A549 (cell line): ENCODE results near the gene DLG2. TPM values are rescaled to one million over a fixed set of nuclear protein-coding genes. Genes with fewer than 3 reads are reported as not detected.

ENCODE experiments used
- ATAC-seq, 2 experiments: fragments of 200-7000 bp in 1 of 2; fragments of >200 bp in 1 of 2; cut with Nextera tagmentation in 1 of 2; cut with Tn5 transposase in 1 of 2; 3 replicates each; pipeline versions ENCODE4 v1.8.0 to v1.9.1; 2018 to 2020; ENCODE audit warnings: mild to moderate bottlenecking in 1 of 2, moderate library complexity in 1 of 2
- CTCF ChIA-PET: fragments of 300-600 bp; sonication (Branson Sonifier 250); formaldehyde crosslinking; extraction: SDS; loops from one replicate; lab custom pipeline; 2021; ENCODE audit warnings: antibody characterized with exemption, inconsistent platforms; lab: Yijun Ruan, JAX
- POLR2A ChIA-PET: fragments of 350-600 bp; formaldehyde crosslinking; extraction: SDS; loops from one replicate; lab custom pipeline; 2021; ENCODE audit warnings: antibody characterized with exemption, inconsistent platforms; lab: Yijun Ruan, JAX
- DNase-seq, 2 experiments: peaks; one replicate each; pipeline versions ENCODE4 v3.0.0 to v3.0.0-alpha.2; 2011 to 2016; ENCODE audit warnings: low read depth in 1 of 2, low spot score in 1 of 2
- FAIRE-seq: peaks from 2 replicates; lab custom pipeline; 2011; peaks lifted over from hg19 to GRCh38; lab: Jason Lieb, UNC
- H3K27ac ChIP-seq, 2 experiments: fragments of >200 bp; sonication (Bioruptor Twin); formaldehyde crosslinking; 3 replicates each; pipeline ENCODE4 v1.5.1; 2016 to 2017
- H3K4me1 ChIP-seq: fragments of >200 bp; sonication (Bioruptor Twin); formaldehyde crosslinking; 3 replicates; pipeline ENCODE4 v1.6.1; 2016
- H3K4me2 ChIP-seq: fragments of >200 bp; sonication (Bioruptor Twin); formaldehyde crosslinking; 3 replicates; pipeline ENCODE4 v1.6.1; 2016
- H3K4me3 ChIP-seq: fragments of >200 bp; sonication (Bioruptor Twin); formaldehyde crosslinking; 3 replicates; pipeline ENCODE4 v1.5.1; 2016
- H3K9me3 ChIP-seq: fragments of >200 bp; sonication (Bioruptor Twin); formaldehyde crosslinking; 3 replicates; pipeline ENCODE4 v1.6.1; 2016
- CBX8 ChIP-seq: fragments of 200-600 bp; sonication (generic); IDR thresholded peaks from 2 replicates; pipeline ENCODE4 v1.6.1; 2016
- CEBPB ChIP-seq, 2 experiments: fragments of >200 bp in 1 of 2; sonication (Bioruptor Twin) in 1 of 2; formaldehyde crosslinking in 1 of 2; IDR thresholded peaks; 2 replicates each; pipeline ENCODE4 v1.6.1; 2012 to 2016
- CHD2 ChIP-seq: fragments of 150-350 bp; IDR thresholded peaks from 2 replicates; pipeline ENCODE4 v1.6.1; 2014; ENCODE audit warnings: low read length; ENCODE audit not compliant: partially characterized antibody
- CHD4 ChIP-seq: fragments of 200-600 bp; sonication (generic); IDR thresholded peaks from 2 replicates; pipeline ENCODE4 v1.6.1; 2016; ENCODE audit warnings: antibody characterized with exemption, mild to moderate bottlenecking, borderline replicate concordance
- EHF ChIP-seq: fragments of 250-450 bp; sonication (Bioruptor Pico); IDR thresholded peaks from 2 replicates; pipeline ENCODE4 v1.5.0; 2020; ENCODE audit warnings: mild to moderate bottlenecking
- EHMT2 ChIP-seq: fragments of 200-600 bp; sonication (generic); IDR thresholded peaks from 2 replicates; pipeline ENCODE4 v1.6.1; 2016; ENCODE audit warnings: antibody characterized with exemption, low read depth, mild to moderate bottlenecking, moderate library complexity
- ESRRA ChIP-seq: fragments of 150-350 bp; IDR thresholded peaks from 2 replicates; pipeline ENCODE4 v1.6.1; 2014; ENCODE audit warnings: mild to moderate bottlenecking, low read length, borderline replicate concordance
- FOSB ChIP-seq: fragments of 250-450 bp; sonication (Bioruptor Pico); IDR thresholded peaks from 2 replicates; pipeline ENCODE4 v1.5.0; 2020; ENCODE audit warnings: mild to moderate bottlenecking, moderate library complexity
- FOSL2 ChIP-seq, 2 experiments: fragments of 450-650 bp in 1 of 2; fragments of >200 bp in 1 of 2; sonication (Bioruptor Twin) in 1 of 2; formaldehyde crosslinking; IDR thresholded peaks; 2 replicates each; pipeline versions ENCODE4 v1.5.0 to v1.6.1; 2016 to 2020; ENCODE audit warnings: mild to moderate bottlenecking in 1 of 2, moderate library complexity in 1 of 2
- GATA3 ChIP-seq: IDR thresholded peaks from 2 replicates; pipeline ENCODE4 v1.6.1; 2012; ENCODE audit warnings: borderline replicate concordance
- HDAC2 ChIP-seq: fragments of 200-600 bp; sonication (generic); IDR thresholded peaks from 2 replicates; pipeline ENCODE4 v1.6.1; 2016
- HEYL ChIP-seq: fragments of 250-450 bp; sonication (Bioruptor Pico); IDR thresholded peaks from 2 replicates; pipeline ENCODE4 v1.8.0; 2021; ENCODE audit warnings: mild to moderate bottlenecking, moderate library complexity
- HMGXB4 ChIP-seq: fragments of 250-450 bp; sonication (Bioruptor Pico); IDR thresholded peaks from 2 replicates; pipeline ENCODE4 v1.5.0; 2021; ENCODE audit warnings: mild to moderate bottlenecking, moderate library complexity, borderline replicate concordance
- HOXB13 ChIP-seq: fragments of 250-450 bp; sonication (Bioruptor Pico); IDR thresholded peaks from 2 replicates; pipeline ENCODE4 v1.5.0; 2020; ENCODE audit warnings: low read depth, mild to moderate bottlenecking, moderate library complexity
- KDM1A ChIP-seq: fragments of 200-600 bp; sonication (generic); IDR thresholded peaks from 2 replicates; pipeline ENCODE4 v1.6.1; 2016; ENCODE audit warnings: low read depth, mild to moderate bottlenecking
- MAZ ChIP-seq: fragments of 150-350 bp; IDR thresholded peaks from 2 replicates; pipeline ENCODE4 v1.6.1; 2014; ENCODE audit warnings: antibody characterized with exemption, low read depth, low read length, borderline replicate concordance
- NPAS2 ChIP-seq: fragments of 250-450 bp; sonication (Bioruptor Pico); IDR thresholded peaks from 2 replicates; pipeline ENCODE4 v1.8.0; 2022; ENCODE audit warnings: mild to moderate bottlenecking, moderate library complexity, borderline replicate concordance
- POLR2AphosphoS2 ChIP-seq: conservative IDR thresholded peaks from 2 replicates; pipeline ENCODE4 v1.6.1; 2012; ENCODE audit warnings: low read length, improper control_type of control experiment, inconsistent platforms
- RARB ChIP-seq: fragments of 250-450 bp; sonication (Bioruptor Pico); IDR thresholded peaks from 2 replicates; pipeline ENCODE4 v1.8.0; 2021; ENCODE audit warnings: mild to moderate bottlenecking, moderate library complexity
- RCOR1 ChIP-seq: fragments of 150-350 bp; IDR thresholded peaks from 2 replicates; pipeline ENCODE4 v1.6.1; 2014; ENCODE audit warnings: antibody characterized with exemption, low read length, low read depth
- RNF2 ChIP-seq: fragments of 200-600 bp; sonication (generic); IDR thresholded peaks from 2 replicates; pipeline ENCODE4 v1.6.1; 2016; ENCODE audit warnings: low read depth, mild to moderate bottlenecking, antibody characterized with exemption, moderate library complexity, borderline replicate concordance
- WGBS: methylation state at CpG from one replicate; pipeline ENCODE4 v1.1.6; 2017; ENCODE audit errors: missing lambda C conversion rate; 5-methylcytosine and 5-hydroxymethylcytosine counted together
- polyA plus RNA-seq, 4 experiments: library from polyadenylated mRNA; depleted of rRNA in 3 of 4; stranded (reverse); fragments of >200 nt; fragmentation: RNase III in 1 of 4; extraction: RNeasy Plus Mini Kit Qiagen cat#74134 plus additional on column Dnase treatment in 1 of 4; gene quantifications; 2 replicates in 3 of 4; 3 replicates in 1 of 4; pipeline ENCODE4 v1.2.3, GENCODE V29; 2011 to 2017
- TF ChIP-seq, protein P1 (sequence below): fragments of 250-450 bp; sonication (Bioruptor Pico); IDR thresholded peaks from 2 replicates; pipeline ENCODE4 v1.5.0; 2020; ENCODE audit warnings: low read depth, mild to moderate bottlenecking, moderate library complexity
- TF ChIP-seq, protein P2 (sequence below): fragments of >200 bp; sonication (Bioruptor Twin); formaldehyde crosslinking; IDR thresholded peaks from 3 replicates; pipeline ENCODE4 v1.5.1; 2016
- TF ChIP-seq, protein P3 (sequence below): IDR thresholded peaks from 2 replicates; pipeline ENCODE4 v1.6.1; 2012
- TF ChIP-seq, protein P4 (sequence below): fragments of 200-600 bp; sonication (generic); IDR thresholded peaks from 2 replicates; pipeline ENCODE4 v1.6.1; 2016; ENCODE audit warnings: antibody characterized with exemption, mild to moderate bottlenecking, moderate library complexity
- TF ChIP-seq, protein P5 (sequence below): IDR thresholded peaks from 2 replicates; pipeline ENCODE4 v1.6.1; 2012; ENCODE audit warnings: low read depth, borderline replicate concordance

DLG2 gene
- polyA plus RNA-seq, 2 of the 4 experiments (the other 2 are of a cell fraction): 0.26 to 0.79 TPM

DNA sequence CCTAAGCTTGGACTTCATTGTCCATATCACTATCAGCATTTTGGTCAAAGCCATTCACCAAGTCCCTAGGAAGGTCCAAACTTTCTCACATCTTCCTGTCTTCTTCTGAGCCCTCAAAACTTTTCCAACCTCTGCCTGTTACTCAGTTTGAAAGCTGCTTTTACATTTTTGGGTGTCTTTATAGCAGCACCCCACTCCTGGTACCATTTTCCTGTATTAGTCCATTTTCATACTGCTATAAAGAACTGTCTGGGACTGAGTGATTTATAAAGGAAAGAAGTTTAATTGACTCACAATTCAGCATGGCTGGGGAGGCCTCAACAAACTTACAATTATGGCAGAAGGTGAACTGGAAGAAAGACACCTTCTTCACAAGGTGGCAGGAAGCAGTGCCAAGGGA, 1624.0 kb downstream of the DLG2 start (continued):
- TF ChIP-seq, protein P1, sequence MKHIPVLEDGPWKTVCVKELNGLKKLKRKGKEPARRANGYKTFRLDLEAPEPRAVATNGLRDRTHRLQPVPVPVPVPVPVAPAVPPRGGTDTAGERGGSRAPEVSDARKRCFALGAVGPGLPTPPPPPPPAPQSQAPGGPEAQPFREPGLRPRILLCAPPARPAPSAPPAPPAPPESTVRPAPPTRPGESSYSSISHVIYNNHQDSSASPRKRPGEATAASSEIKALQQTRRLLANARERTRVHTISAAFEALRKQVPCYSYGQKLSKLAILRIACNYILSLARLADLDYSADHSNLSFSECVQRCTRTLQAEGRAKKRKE: no peak
- no peak for TF ChIP-seq RARB (CRISPR knock-in tag)

DNA sequence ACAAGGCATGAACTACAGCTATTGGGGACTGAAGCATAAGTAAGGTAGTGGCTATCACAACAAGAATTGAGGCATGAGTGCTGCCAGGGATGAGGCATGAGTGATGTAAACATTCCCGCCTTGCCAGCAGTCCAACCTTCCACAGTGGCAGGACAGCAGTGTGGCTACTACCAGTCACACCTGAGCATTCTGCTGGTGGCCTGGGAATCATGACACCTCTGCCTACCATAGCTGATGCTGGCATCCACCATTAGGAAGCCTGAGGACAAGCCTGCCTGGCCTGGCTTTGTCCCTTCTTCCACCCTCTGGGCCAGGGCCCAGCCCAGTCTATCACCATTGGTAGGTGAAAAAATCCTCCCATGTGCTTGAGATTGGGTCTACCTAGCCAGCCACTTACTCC, 1628.2 kb downstream of the DLG2 start:
- ATAC-seq (no peak), FAIRE-seq (no peak), DNase-seq (no peak)
- no peak for TF ChIP-seq POLR2AphosphoS2
- no peak for TF ChIP-seq HEYL (CRISPR knock-in tag)
- TF ChIP-seq HDAC2: no peak
- TF ChIP-seq GATA3: no peak
- TF ChIP-seq EHF: no peak
- TF ChIP-seq, protein P2, sequence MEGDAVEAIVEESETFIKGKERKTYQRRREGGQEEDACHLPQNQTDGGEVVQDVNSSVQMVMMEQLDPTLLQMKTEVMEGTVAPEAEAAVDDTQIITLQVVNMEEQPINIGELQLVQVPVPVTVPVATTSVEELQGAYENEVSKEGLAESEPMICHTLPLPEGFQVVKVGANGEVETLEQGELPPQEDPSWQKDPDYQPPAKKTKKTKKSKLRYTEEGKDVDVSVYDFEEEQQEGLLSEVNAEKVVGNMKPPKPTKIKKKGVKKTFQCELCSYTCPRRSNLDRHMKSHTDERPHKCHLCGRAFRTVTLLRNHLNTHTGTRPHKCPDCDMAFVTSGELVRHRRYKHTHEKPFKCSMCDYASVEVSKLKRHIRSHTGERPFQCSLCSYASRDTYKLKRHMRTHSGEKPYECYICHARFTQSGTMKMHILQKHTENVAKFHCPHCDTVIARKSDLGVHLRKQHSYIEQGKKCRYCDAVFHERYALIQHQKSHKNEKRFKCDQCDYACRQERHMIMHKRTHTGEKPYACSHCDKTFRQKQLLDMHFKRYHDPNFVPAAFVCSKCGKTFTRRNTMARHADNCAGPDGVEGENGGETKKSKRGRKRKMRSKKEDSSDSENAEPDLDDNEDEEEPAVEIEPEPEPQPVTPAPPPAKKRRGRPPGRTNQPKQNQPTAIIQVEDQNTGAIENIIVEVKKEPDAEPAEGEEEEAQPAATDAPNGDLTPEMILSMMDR: no peak
- no peak for TF ChIP-seq CBX8
- no peak for TF ChIP-seq FOSB
- no peak for TF ChIP-seq FOSL2 (IDR thresholded peaks at IDR 0.05)
- no peak for TF ChIP-seq FOSL2 (CRISPR knock-in tag; IDR thresholded peaks at IDR 0.05)
- TF ChIP-seq, protein P3, sequence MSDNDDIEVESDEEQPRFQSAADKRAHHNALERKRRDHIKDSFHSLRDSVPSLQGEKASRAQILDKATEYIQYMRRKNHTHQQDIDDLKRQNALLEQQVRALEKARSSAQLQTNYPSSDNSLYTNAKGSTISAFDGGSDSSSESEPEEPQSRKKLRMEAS: no peak
- no peak for TF ChIP-seq RCOR1
- TF ChIP-seq, protein P4, sequence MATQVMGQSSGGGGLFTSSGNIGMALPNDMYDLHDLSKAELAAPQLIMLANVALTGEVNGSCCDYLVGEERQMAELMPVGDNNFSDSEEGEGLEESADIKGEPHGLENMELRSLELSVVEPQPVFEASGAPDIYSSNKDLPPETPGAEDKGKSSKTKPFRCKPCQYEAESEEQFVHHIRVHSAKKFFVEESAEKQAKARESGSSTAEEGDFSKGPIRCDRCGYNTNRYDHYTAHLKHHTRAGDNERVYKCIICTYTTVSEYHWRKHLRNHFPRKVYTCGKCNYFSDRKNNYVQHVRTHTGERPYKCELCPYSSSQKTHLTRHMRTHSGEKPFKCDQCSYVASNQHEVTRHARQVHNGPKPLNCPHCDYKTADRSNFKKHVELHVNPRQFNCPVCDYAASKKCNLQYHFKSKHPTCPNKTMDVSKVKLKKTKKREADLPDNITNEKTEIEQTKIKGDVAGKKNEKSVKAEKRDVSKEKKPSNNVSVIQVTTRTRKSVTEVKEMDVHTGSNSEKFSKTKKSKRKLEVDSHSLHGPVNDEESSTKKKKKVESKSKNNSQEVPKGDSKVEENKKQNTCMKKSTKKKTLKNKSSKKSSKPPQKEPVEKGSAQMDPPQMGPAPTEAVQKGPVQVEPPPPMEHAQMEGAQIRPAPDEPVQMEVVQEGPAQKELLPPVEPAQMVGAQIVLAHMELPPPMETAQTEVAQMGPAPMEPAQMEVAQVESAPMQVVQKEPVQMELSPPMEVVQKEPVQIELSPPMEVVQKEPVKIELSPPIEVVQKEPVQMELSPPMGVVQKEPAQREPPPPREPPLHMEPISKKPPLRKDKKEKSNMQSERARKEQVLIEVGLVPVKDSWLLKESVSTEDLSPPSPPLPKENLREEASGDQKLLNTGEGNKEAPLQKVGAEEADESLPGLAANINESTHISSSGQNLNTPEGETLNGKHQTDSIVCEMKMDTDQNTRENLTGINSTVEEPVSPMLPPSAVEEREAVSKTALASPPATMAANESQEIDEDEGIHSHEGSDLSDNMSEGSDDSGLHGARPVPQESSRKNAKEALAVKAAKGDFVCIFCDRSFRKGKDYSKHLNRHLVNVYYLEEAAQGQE: no peak
- TF ChIP-seq MAZ: no peak
- no peak for TF ChIP-seq NPAS2 (CRISPR knock-in tag)
- no peak for TF ChIP-seq CHD4
- TF ChIP-seq CHD2: no peak
- TF ChIP-seq ESRRA: no peak
- H3K4me1 ChIP-seq: no peaks in the 10 kb centered on the region
- no peak overlapping the region for H3K27ac ChIP-seq
- 0% methylated on average over 1 of the region's 1 CpG for WGBS
- peaks cover 3% of the 10 kb centered on the region; the same call in 1 of the 3 replicates for H3K9me3 ChIP-seq
- ChIA-PET POLR2A (no interaction called here), CTCF (no interaction called here)
- H3K4me3 ChIP-seq: no peak overlapping the region
- H3K4me2 ChIP-seq: no peak overlapping the region

DNA sequence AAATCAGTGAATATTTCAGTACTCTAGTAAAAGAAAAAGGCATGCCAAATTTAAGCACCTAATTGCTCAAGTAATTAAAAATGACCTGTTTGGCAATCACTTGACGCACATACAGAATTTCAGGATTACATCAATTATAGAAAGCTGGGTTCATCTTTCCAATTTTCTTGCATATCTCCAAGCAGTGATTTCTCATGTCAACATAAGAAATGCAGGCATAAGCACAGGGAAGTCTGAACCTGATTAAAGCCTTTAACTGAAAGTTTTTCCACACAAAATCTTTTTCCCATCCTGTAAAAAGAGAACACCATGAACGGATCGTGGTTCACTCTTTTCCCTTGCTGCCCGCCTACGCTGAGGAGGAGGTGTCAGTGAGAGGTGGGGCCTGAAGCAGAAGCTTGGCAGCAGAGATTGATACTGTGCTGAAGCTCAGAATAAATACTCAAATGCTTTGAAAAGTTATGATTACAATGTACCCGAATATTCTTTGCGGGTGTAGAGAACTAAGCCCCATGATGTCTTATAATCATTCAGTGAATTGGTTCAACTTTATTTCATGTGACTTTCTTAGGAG, 1636.9 kb downstream of the DLG2 start:
- Histone ChIP-seq H3K9me3 (no peaks in the 10 kb centered on the region), H3K4me2 (no peak overlapping the region), H3K4me1 (no peaks in the 10 kb centered on the region), H3K27ac (no peak overlapping the region), H3K4me3 (no peak overlapping the region)
- TF ChIP-seq HMGXB4 (CRISPR knock-in tag): no peak
- TF ChIP-seq RNF2: no peak
- TF ChIP-seq CEBPB (IDR thresholded peaks at IDR 0.05): no peak
- TF ChIP-seq HOXB13: no peak
- no peak for TF ChIP-seq EHF
- TF ChIP-seq, protein P5, sequence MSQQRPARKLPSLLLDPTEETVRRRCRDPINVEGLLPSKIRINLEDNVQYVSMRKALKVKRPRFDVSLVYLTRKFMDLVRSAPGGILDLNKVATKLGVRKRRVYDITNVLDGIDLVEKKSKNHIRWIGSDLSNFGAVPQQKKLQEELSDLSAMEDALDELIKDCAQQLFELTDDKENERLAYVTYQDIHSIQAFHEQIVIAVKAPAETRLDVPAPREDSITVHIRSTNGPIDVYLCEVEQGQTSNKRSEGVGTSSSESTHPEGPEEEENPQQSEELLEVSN: no peak
- no peak for TF ChIP-seq KDM1A
- no peak for TF ChIP-seq CHD2
- TF ChIP-seq, protein P3: no peak
- TF ChIP-seq EHMT2: no peak
- CTCF ChIA-PET: no interaction called here
- DNase-seq (no peak), ATAC-seq (no peak), FAIRE-seq (no peak)
- POLR2A ChIA-PET: no interaction called here
- 20% methylated on average over 7 of the region's 7 CpGs for WGBS
